GM21515 (cell line): Measurements from ENCODE around the gene PAX5.

Source experiments
- ATAC-seq: cut with Tn5 transposase; IDR thresholded peaks from one replicate; pipeline ENCODE4 v1.9.1; 2021; ENCODE audit not compliant: unreplicated experiment

The PAX5 gene

GRCh38 chr9:36817160-36817834, 216.8 kb downstream of the PAX5 start:
- no peak for ATAC-seq

DNA sequence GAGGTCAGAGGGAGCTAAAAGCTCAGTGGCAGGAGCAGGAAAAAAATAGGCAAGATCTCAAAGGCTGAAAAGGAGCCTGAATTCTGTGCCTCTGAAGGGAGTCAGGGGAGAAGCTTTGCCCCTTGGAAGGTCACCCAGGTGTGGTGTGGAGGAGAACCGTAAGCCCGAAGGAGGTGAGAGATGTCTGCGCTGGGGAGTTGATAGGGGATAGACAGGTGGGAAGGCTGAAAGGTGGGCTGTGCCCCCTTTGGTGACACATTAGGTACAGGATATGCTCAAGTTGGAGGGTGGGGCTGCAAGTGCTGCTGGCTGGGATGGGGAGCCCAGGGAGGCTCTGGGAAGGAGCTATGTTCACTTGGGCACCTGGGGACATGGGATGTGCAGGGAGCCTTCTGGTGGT, 217.7 kb downstream of the PAX5 start:
- ATAC-seq, result no peak

DNA sequence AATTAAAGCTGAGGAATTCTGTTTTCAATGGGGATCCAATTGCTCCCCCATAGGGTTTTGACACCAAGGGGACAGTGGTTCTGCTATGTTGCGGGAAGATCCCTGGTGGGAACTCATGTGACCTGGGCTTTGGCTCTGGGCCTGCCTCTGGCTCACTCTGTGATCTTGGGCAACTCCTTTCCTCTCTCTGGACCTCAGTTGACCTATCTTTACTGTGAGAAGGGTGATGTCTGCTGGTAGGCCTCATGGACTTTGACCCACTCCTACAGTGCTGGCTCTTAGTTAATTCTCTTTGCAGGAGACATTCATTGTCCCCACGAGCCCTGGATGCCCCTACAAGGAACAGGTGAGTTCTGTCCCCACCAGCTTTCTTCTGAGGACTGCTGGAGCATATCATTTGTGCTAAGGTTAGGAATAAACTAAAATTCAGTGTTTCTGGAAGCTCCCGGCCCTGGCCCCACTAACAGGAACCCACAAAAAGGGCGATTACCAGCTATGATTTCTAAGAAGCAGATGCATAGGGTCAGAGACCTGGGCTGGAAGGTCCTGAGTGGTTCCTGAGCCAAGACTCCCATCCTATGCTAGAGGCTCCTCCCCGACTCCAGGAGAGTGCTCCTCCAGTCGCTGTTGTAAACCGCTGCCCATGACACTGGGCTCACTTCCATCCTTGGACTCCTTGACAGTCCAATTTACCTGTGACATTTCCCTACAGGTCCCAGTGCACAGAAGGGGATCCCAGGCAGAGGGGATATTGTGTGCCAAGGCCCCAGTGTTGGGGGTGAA, 218.3 kb downstream of the PAX5 start:
- ATAC-seq, result no peak

DNA sequence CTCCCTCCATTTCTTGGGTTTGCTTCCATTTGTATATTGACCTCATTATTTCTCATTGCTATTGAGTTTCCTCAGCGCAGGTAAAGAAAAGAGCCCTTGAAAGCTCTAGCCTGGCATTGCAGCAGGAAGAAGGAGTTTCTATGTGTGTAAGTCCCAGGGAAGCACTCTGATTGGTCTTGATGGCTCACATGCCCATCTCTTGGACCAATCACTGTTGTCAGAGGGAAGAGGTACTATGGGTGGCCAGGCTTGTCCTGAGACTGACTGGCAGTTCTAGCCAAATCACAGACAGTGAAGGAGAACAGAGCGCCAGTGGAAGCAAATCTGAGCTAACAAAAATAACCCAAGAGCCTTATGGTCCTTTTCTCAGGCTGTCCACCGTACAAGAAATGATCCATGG, 219.0 kb downstream of the PAX5 start:
- no peak for ATAC-seq

DNA sequence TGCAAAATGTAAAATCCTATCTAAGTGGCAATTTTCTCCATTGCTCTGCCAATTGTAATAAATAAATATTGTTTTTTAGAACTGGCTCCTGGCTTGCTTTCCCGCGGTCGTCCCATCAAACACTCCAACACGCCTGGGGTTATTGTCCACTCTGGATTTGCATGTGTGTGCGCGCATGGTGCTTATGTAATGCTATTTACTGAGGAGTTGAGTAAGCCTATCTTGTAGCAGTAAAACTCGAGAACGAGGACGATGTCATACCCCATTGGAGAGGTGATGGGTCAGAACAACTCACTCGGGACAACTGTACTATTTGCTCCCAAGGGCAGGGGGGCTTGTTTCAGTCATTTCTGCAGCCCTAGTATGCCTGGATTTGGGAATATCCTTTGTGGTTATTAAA, 220.9 kb downstream of the PAX5 start:
- ATAC-seq, result no peak

- ATAC-seq, result no peak
These were observed 221.5 kb downstream of the PAX5 start for GRCh38 chr9:36812556-36812955.

- no peak for ATAC-seq
These were observed 225.8 kb downstream of the PAX5 start for GRCh38 chr9:36808251-36808650.

DNA sequence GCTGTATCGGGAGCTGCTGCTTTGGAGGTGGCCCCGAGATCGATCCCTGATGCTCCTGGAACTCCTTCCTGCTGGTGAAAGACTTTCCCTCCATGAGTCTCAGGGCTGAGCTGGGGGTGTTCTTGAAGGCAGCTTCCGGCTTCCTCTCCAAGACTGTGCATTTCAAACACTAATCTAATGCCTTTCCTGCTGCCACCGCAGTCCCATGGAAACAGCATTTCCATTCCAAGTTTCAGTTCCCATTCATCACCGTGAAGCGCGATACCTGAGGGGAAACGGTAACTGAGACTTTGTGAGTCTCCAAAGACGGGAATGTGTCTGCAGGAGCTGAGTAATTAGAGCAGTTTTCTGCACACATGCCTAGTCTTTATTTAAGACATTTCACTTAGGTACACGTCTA, 230.1 kb downstream of the PAX5 start:
- no peak for ATAC-seq

DNA sequence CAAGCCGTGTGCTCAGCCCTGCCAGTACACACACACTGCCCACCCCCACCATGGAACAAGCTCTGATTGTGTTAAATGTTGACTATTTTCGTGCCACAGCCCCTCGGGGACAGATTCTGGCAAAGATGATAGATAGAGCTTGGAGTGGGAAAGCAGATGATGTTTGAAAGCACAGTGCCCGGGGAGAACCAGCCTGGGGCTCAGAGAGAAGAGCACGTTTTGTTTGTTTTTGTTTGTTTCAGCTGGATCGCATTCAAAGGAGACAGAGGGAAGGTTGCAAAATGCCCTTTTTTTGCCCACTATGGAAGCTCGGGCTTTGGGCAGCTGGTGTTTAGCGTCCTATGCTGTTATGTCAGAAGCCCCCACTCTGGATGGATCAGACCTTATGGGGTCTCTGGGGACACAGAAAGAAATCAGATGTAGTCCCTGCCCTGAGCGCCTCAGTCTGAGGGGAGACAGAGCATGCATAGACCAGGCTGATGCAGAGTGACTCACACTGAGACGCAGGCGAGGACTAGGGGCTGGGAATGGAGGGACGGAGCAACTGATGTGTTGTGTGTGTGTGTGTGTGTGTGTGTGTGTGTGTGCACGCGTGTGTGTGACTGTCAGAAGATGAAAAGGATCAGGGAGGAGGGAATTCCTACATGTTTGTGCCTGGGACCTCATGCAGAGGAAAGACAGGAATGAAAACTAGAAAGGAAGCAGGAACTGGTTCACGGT, 231.7 kb downstream of the PAX5 start:
- ATAC-seq, result no peak

GRCh38 chr9:36800455-36800854, 233.6 kb downstream of the PAX5 start:
- no peak for ATAC-seq

DNA sequence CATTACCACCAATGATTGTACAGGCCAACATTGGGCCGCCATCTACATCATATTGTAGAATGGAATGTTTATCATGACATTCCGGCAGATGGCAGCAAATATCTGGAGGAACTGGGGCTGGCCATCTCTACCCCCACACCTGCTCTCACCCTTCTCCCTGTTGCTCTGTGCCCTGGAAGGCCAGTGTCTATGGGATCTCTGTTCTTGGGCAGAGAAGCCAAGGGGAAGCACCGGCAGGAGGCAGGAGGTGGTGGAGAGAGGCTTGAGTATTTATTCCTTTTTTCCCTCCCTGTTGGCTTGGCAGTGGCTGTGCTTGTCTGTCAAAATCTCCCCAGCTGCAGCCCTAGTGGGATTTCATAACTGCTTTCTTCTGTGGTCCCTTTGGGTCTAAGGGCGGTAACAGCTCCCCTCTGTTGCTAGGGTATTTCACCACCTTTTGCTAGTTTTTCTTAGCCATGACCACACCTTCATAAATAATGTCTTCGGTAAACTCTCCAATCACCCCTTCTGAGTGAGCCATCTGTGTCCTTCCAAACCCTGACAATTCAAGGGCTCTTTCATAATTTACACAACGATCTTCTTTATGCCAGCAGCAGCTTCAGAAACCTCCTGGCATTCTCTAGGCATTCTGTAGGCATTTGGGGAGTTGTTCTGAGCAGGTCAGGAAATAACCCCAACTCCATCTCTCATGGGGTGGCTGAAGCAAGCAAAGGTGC, 235.6 kb downstream of the PAX5 start:
- ATAC-seq, result no peak

- ATAC-seq, result no peak
These were observed 236.4 kb downstream of the PAX5 start for GRCh38 chr9:36797471-36798220.

GRCh38 chr9:36796671-36797419, 237.2 kb downstream of the PAX5 start:
- ATAC-seq, result no peak

DNA sequence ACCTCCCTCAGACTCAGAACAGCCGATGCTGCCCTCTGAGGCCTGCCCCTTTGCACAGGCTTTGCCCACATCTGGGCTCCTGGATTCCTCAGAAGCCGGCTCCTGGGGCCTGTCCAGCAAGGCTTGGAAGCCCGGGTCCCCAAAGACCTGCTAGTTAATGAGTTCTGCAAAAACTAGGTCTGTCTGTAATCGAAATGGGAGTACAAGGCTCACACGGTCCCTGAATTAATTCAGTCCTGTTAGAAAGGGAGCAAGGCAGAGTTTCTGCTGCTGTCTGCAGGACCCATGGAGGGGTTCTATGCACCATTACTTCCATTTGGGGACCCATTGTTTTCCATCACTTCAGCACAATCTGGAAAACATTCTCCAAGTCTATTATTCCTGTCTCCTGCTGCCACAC, 239.6 kb downstream of the PAX5 start:
- no peak for ATAC-seq

DNA sequence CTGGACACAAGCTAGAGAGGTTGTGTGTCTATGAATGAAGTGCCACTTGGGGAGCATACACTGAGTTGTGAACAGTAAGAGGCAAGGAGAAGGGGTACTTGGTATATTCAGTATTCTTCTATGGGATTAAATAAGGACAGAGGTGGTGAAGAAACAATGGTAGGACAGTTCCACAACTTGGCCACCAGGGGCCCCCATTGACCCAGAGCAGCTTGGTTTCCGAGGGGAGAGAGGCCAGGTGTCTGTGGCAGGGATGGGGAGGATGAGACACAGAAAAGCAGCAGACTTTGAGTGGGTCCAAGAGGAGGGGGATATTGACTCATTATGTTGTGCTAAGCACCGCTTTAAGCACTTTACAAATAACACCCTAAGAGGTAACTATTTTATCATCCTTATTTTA, 240.8 kb downstream of the PAX5 start:
- no peak for ATAC-seq

GRCh38 chr9:36791222-36791950, 242.7 kb downstream of the PAX5 start:
- ATAC-seq, result no peak

- no peak for ATAC-seq
These were observed 244.2 kb downstream of the PAX5 start for GRCh38 chr9:36789886-36790285.

GRCh38 chr9:36788534-36788933, 245.5 kb downstream of the PAX5 start:
- no peak for ATAC-seq

GRCh38 chr9:36787709-36788108, 246.4 kb downstream of the PAX5 start:
- no peak for ATAC-seq
